ENCODE results near the gene EXD3.
"Not testable (repeated sequence)": the region's sequence is repeated elsewhere in the genome, so short reads cannot be mapped to it uniquely, and the experiment has no call there.

EXD3 gene

GRCh38 chr9:137352511-137353222 lies 70.3 kb downstream of the EXD3 start:
- H3K27me3 ChIP-seq (ENCODE audit: low read depth, low read length): no peaks in the 10 kb centered on the region
- no peaks in the 10 kb centered on the region for H3K4me1 ChIP-seq (ENCODE audit: control insufficient read depth in 1 of 2, insufficient read depth in 2 of 2, low read length in 2 of 2)
- H3K27ac ChIP-seq (ENCODE audit: low read length): no peak overlapping the region
- H3K36me3 ChIP-seq (ENCODE audit: control insufficient read depth in 1 of 2, insufficient read depth in 2 of 2, low read length in 2 of 2): peaks cover 0 to 14% of the 10 kb centered on the region in 2 donors
- H3K4me3 ChIP-seq (ENCODE audit: low read depth in 1 of 2, low read length in 2 of 2): no peak overlapping the region
- H3K9me3 ChIP-seq (ENCODE audit: control insufficient read depth in 1 of 2, low read length in 2 of 2): peaks cover 0 to 9% of the 10 kb centered on the region in 2 donors

GRCh38 chr9:137351781-137352501 lies 71.0 kb downstream of the EXD3 start:
- H3K27ac ChIP-seq (ENCODE audit: low read length): no peak overlapping the region
- H3K27me3 ChIP-seq (ENCODE audit: low read depth, low read length): no peaks in the 10 kb centered on the region
- H3K4me3 ChIP-seq (ENCODE audit: low read depth in 1 of 2, low read length in 2 of 2): no peak overlapping the region

GRCh38 chr9:137350696-137351584 lies 72.0 kb downstream of the EXD3 start:
- Histone ChIP-seq H3K36me3 (ENCODE audit: control insufficient read depth in 1 of 2, insufficient read depth in 2 of 2, low read length in 2 of 2) (peaks cover 0 to 27% of the 10 kb centered on the region in 2 donors), H3K4me3 (ENCODE audit: low read depth in 1 of 2, low read length in 2 of 2) (no peak overlapping the region), H3K4me1 (ENCODE audit: control insufficient read depth in 1 of 2, insufficient read depth in 2 of 2, low read length in 2 of 2) (no peaks in the 10 kb centered on the region), H3K27me3 (ENCODE audit: low read depth, low read length) (no peaks in the 10 kb centered on the region), H3K9me3 (ENCODE audit: control insufficient read depth in 1 of 2, low read length in 2 of 2) (peaks cover 0 to 9% of the 10 kb centered on the region in 2 donors), H3K27ac (ENCODE audit: low read length) (no peak overlapping the region)

More at GRCh38 chr9:137351781-137352501, 71.0 kb downstream of the EXD3 start:
- Histone ChIP-seq H3K9me3 (ENCODE audit: control insufficient read depth in 1 of 2, low read length in 2 of 2) (peaks cover 0 to 6% of the 10 kb centered on the region in 2 donors), H3K36me3 (ENCODE audit: control insufficient read depth in 1 of 2, insufficient read depth in 2 of 2, low read length in 2 of 2) (peaks cover 0 to 19% of the 10 kb centered on the region in 2 donors), H3K4me1 (ENCODE audit: control insufficient read depth in 1 of 2, insufficient read depth in 2 of 2, low read length in 2 of 2) (no peaks in the 10 kb centered on the region)

- no peak overlapping the region for H3K27ac ChIP-seq (ENCODE audit: low read length)
- peaks cover 0 to 29% of the 10 kb centered on the region in 2 donors for H3K36me3 ChIP-seq (ENCODE audit: control insufficient read depth in 1 of 2, insufficient read depth in 2 of 2, low read length in 2 of 2)
Observed at GRCh38 chr9:137349471-137350033, 73.4 kb downstream of the EXD3 start.

GRCh38 chr9:137348769-137349470 lies 74.0 kb downstream of the EXD3 start:
- Histone ChIP-seq H3K36me3 (ENCODE audit: control insufficient read depth in 1 of 2, insufficient read depth in 2 of 2, low read length in 2 of 2) (peaks cover 0 to 34% of the 10 kb centered on the region in 2 donors), H3K27me3 (ENCODE audit: low read depth, low read length) (no peaks in the 10 kb centered on the region), H3K4me3 (ENCODE audit: low read depth in 1 of 2, low read length in 2 of 2) (no peak overlapping the region), H3K9me3 (ENCODE audit: control insufficient read depth in 1 of 2, low read length in 2 of 2) (peaks cover 0 to 9% of the 10 kb centered on the region in 2 donors), H3K4me1 (ENCODE audit: control insufficient read depth in 1 of 2, insufficient read depth in 2 of 2, low read length in 2 of 2) (no peaks in the 10 kb centered on the region), H3K27ac (ENCODE audit: low read length) (no peak overlapping the region)

More at GRCh38 chr9:137349471-137350033, 73.4 kb downstream of the EXD3 start:
- Histone ChIP-seq H3K4me1 (ENCODE audit: control insufficient read depth in 1 of 2, insufficient read depth in 2 of 2, low read length in 2 of 2) (no peaks in the 10 kb centered on the region), H3K9me3 (ENCODE audit: control insufficient read depth in 1 of 2, low read length in 2 of 2) (peaks cover 0 to 9% of the 10 kb centered on the region in 2 donors), H3K27me3 (ENCODE audit: low read depth, low read length) (no peaks in the 10 kb centered on the region), H3K4me3 (ENCODE audit: low read depth in 1 of 2, low read length in 2 of 2) (no peak overlapping the region)

GRCh38 chr9:137347928-137348327 lies 75.0 kb downstream of the EXD3 start:
- H3K27me3 ChIP-seq (ENCODE audit: low read depth, low read length): no peaks in the 10 kb centered on the region
- no peak overlapping the region for H3K4me3 ChIP-seq (ENCODE audit: low read depth in 1 of 2, low read length in 2 of 2)
- H3K27ac ChIP-seq (ENCODE audit: low read length): no peak overlapping the region
- peaks cover 0 to 9% of the 10 kb centered on the region in 2 donors for H3K9me3 ChIP-seq (ENCODE audit: control insufficient read depth in 1 of 2, low read length in 2 of 2)
- peaks cover 0 to 34% of the 10 kb centered on the region in 2 donors for H3K36me3 ChIP-seq (ENCODE audit: control insufficient read depth in 1 of 2, insufficient read depth in 2 of 2, low read length in 2 of 2)
- no peaks in the 10 kb centered on the region for H3K4me1 ChIP-seq (ENCODE audit: control insufficient read depth in 1 of 2, insufficient read depth in 2 of 2, low read length in 2 of 2)

GRCh38 chr9:137342482-137342881 lies 80.5 kb downstream of the EXD3 start:
- Histone ChIP-seq H3K4me1 (ENCODE audit: control insufficient read depth in 1 of 2, insufficient read depth in 2 of 2, low read length in 2 of 2) (no peaks in the 10 kb centered on the region), H3K9me3 (ENCODE audit: control insufficient read depth in 1 of 2, low read length in 2 of 2) (peaks cover 0 to 9% of the 10 kb centered on the region in 2 donors), H3K27ac (ENCODE audit: low read length) (no peak overlapping the region), H3K27me3 (ENCODE audit: low read depth, low read length) (no peaks in the 10 kb centered on the region), H3K36me3 (ENCODE audit: control insufficient read depth in 1 of 2, insufficient read depth in 2 of 2, low read length in 2 of 2) (peaks cover 0 to 19% of the 10 kb centered on the region in 2 donors), H3K4me3 (ENCODE audit: low read depth in 1 of 2, low read length in 2 of 2) (no peak overlapping the region)

- Histone ChIP-seq H3K27me3 (ENCODE audit: low read depth, low read length) (no peaks in the 10 kb centered on the region), H3K9me3 (ENCODE audit: control insufficient read depth in 1 of 2, low read length in 2 of 2) (peaks cover 0 to 6% of the 10 kb centered on the region in 2 donors), H3K4me1 (ENCODE audit: control insufficient read depth in 1 of 2, insufficient read depth in 2 of 2, low read length in 2 of 2) (no peaks in the 10 kb centered on the region), H3K4me3 (ENCODE audit: low read depth in 1 of 2, low read length in 2 of 2) (no peak overlapping the region), H3K36me3 (ENCODE audit: control insufficient read depth in 1 of 2, insufficient read depth in 2 of 2, low read length in 2 of 2) (peaks cover 0 to 8% of the 10 kb centered on the region in 2 donors), H3K27ac (ENCODE audit: low read length) (no peak overlapping the region)
Observed at GRCh38 chr9:137341227-137341626, 81.7 kb downstream of the EXD3 start.

- not testable (repeated sequence) for H3K27ac ChIP-seq (ENCODE audit: low read length); H3K9me3 ChIP-seq (ENCODE audit: control insufficient read depth in 1 of 2, low read length in 2 of 2); H3K4me3 ChIP-seq (ENCODE audit: low read depth in 1 of 2, low read length in 2 of 2)
Observed at GRCh38 chr9:137339908-137340462, 83.0 kb downstream of the EXD3 start.

More at GRCh38 chr9:137339908-137340462, 83.0 kb downstream of the EXD3 start:
- not testable (repeated sequence) for H3K27me3 ChIP-seq (ENCODE audit: low read depth, low read length); H3K4me1 ChIP-seq (ENCODE audit: control insufficient read depth in 1 of 2, insufficient read depth in 2 of 2, low read length in 2 of 2); H3K36me3 ChIP-seq (ENCODE audit: control insufficient read depth in 1 of 2, insufficient read depth in 2 of 2, low read length in 2 of 2)

Data from muscle layer of duodenum (tissue), 2 donors.